CD4-positive, alpha-beta memory T cell (primary cell): ENCODE measurements around the gene ABCA13. TPM values are rescaled to one million over a fixed set of nuclear protein-coding genes. Genes with fewer than 3 reads are reported as not detected.

Source experiments
- CTCF ChIA-PET: fragments of 350-600 bp; sonication (Branson Sonifier 250); formaldehyde crosslinking; loops from one replicate; lab custom pipeline; 2021; ENCODE audit warnings: inconsistent platforms; ENCODE audit not compliant: partially characterized antibody; lab: Charles Lee
- POLR2A ChIA-PET: fragments of 350-600 bp; sonication (Branson Sonifier 250); formaldehyde crosslinking; loops from one replicate; lab custom pipeline; 2021; ENCODE audit not compliant: partially characterized antibody; lab: Charles Lee
- DNase-seq, 5 donors: peaks; one replicate each; pipeline versions ENCODE4 v3.0.0 to v3.0.0-alpha.2; 2020 to 2022; ENCODE audit warnings: mixed read lengths in 1 of 5
- H3K27ac ChIP-seq: one replicate; pipeline ENCODE4 v1.7.0; 2013; ENCODE audit warnings: low read depth, low read length
- H3K27me3 ChIP-seq: 2 replicates; pipeline ENCODE4 v1.7.0; 2013; ENCODE audit warnings: mild to moderate bottlenecking, low read length, moderate library complexity; ENCODE audit not compliant: insufficient read depth
- H3K36me3 ChIP-seq: 2 replicates; pipeline ENCODE4 v1.7.0; 2013; ENCODE audit warnings: mild to moderate bottlenecking, low read length, moderate library complexity; ENCODE audit not compliant: insufficient read depth
- H3K4me1 ChIP-seq: 2 replicates; pipeline ENCODE4 v1.7.0; 2013; ENCODE audit warnings: mild to moderate bottlenecking, low read length, moderate library complexity; ENCODE audit not compliant: insufficient read depth
- H3K4me3 ChIP-seq, 2 donors: one replicate each; pipeline ENCODE4 v1.7.0; 2013; ENCODE audit warnings: low read length in 2 of 2, mild to moderate bottlenecking in 1 of 2
- H3K9me3 ChIP-seq, 2 donors: one replicate each; pipeline ENCODE4 v1.7.0; 2013; ENCODE audit warnings: low read length in 2 of 2, control low read depth in 1 of 2; ENCODE audit not compliant: control insufficient read depth in 1 of 2
- H3K27ac Mint-ChIP-seq, 7 donors: one replicate each; pipeline ENCODE4 v1.8.0; 2020 to 2021; ENCODE audit warnings: mixed read lengths in 7 of 7, mild to moderate bottlenecking in 6 of 7, inconsistent platforms in 3 of 7, moderate library complexity in 3 of 7
- H3K27me3 Mint-ChIP-seq, 2 donors: one replicate each; pipeline ENCODE4 v1.8.0; 2020 to 2021; ENCODE audit warnings: mixed read lengths in 2 of 2
- H3K36me3 Mint-ChIP-seq, 2 donors: one replicate each; pipeline ENCODE4 v1.8.0; 2020 to 2021; ENCODE audit warnings: mixed read lengths in 2 of 2, inconsistent platforms in 1 of 2, mild to moderate bottlenecking in 1 of 2
- H3K4me1 Mint-ChIP-seq, 4 donors: one replicate each; pipeline ENCODE4 v1.8.0; 2020 to 2021; ENCODE audit warnings: mixed read lengths in 4 of 4, mild to moderate bottlenecking in 1 of 4
- H3K4me3 Mint-ChIP-seq, 8 donors: one replicate each; pipeline ENCODE4 v1.8.0; 2020 to 2021; ENCODE audit warnings: mixed read lengths in 8 of 8, mild to moderate bottlenecking in 7 of 8, moderate library complexity in 6 of 8, inconsistent platforms in 3 of 8
- H3K9me3 Mint-ChIP-seq, 8 donors: one replicate each; pipeline ENCODE4 v1.8.0; 2020 to 2021; ENCODE audit warnings: mixed read lengths in 8 of 8, mild to moderate bottlenecking in 5 of 8, inconsistent platforms in 3 of 8, moderate library complexity in 1 of 8
- intact Hi-C: fragments of 100-400 bp; cut with micrococcal nuclease; formaldehyde crosslinking; loops from one replicate; pipeline ENCODE4 v1.15.1; 2023
- polyA plus RNA-seq, 2 donors: library from polyadenylated mRNA; unstranded; fragments of 300-500 nt; fragmentation: Illumina TruSeq; gene quantifications; one replicate each; pipeline ENCODE4 v1.2.3, GENCODE V29; 2021
- total RNA-seq, 2 experiments: library from RNA; stranded (reverse); gene quantifications; one replicate each; pipeline ENCODE4 v1.2.3, GENCODE V29; 2021

ABCA13 gene
- total and polyA plus RNA-seq, 4 experiments from 2014 or later = not detected

DNA sequence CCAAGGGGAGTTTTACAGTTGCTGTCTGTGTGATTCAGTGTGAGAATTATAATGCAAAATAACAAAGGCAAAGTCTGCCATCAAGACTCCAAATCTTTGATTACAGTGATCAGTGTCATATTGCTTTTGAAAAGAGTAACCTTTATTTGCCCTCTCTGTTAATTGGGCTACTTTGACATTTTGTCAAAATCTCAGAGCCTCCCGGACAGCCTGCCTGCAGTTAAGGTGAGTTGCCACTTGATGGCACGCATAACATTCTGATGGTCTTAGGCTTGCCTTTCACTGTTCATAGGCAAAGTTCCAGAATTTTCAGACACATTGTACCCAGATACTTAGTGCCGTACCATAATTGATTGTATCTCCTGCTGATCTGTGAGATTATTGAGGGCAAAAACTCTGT, 253.5 kb downstream of the ABCA13 start:
- Histone ChIP-seq H3K4me1 (no peaks in the 10 kb centered on the region), H3K27me3 (no peaks in the 10 kb centered on the region), H3K4me3 (no peak overlapping the region), H3K9me3 (no peaks in the 10 kb centered on the region), H3K27ac (no peak overlapping the region), H3K36me3 (no peaks in the 10 kb centered on the region)
- Mint-ChIP-seq H3K4me1 (no peaks in the 10 kb centered on the region), H3K27me3 (peaks cover 0 to 2% of the 10 kb centered on the region in 2 donors), H3K9me3 (peaks cover 0 to 2% (median 0%) of the 10 kb centered on the region in 8 donors), H3K36me3 (no peaks in the 10 kb centered on the region), H3K27ac (no peak overlapping the region), H3K4me3 (no peak overlapping the region)
- ChIA-PET CTCF (no interaction called here), POLR2A (no interaction called here)
- DNase-seq = no peak
- intact Hi-C loops = no loop called here

- Histone ChIP-seq H3K36me3 (no peaks in the 10 kb centered on the region), H3K4me1 (no peaks in the 10 kb centered on the region), H3K9me3 (no peaks in the 10 kb centered on the region), H3K27me3 (no peaks in the 10 kb centered on the region), H3K27ac (no peak overlapping the region), H3K4me3 (no peak overlapping the region)
- ChIA-PET POLR2A (no interaction called here), CTCF (no interaction called here)
- H3K27me3 Mint-ChIP-seq = peaks cover 0 to 2% of the 10 kb centered on the region in 2 donors
- no peaks in the 10 kb centered on the region for H3K4me1 Mint-ChIP-seq
- H3K4me3 Mint-ChIP-seq = no peak overlapping the region
- H3K27ac Mint-ChIP-seq = no peak overlapping the region
- H3K36me3 Mint-ChIP-seq = no peaks in the 10 kb centered on the region
- peaks cover 0 to 2% (median 0%) of the 10 kb centered on the region in 8 donors for H3K9me3 Mint-ChIP-seq
- DNase-seq = no peak
- intact Hi-C loops = no loop called here
Measured at GRCh38 chr7:48426331-48426965, 255.2 kb downstream of the ABCA13 start.

DNA sequence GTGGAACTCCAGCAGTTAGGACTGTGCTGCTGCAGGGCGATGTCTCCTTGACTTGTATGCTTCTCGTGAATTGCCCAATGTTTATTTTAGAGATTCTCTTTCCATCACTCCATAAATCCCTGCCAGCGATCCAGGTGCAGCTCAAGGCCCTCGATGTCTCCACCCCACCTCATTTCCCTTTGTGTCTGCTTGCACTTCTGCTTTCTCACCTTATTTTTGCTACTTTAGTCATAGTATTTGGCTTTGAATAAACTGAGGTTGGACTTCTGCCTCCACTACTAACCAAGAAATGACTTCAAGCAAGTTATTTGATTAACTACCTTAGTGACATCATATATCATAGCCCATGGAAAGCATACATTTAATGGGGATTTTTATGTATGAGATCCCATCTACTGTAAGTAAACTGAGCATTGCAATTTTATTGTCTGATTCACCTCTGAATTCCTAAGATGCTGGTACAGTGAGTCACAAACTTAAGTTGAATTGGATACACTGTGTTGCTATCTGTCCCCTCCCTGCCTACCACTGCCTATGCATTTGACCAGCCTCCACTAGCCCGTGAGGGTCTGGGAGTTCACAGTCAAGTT, 255.8 kb downstream of the ABCA13 start:
- POLR2A ChIA-PET = no interaction called here
- H3K36me3 Mint-ChIP-seq = no peaks in the 10 kb centered on the region
- H3K4me1 ChIP-seq = no peaks in the 10 kb centered on the region
- no peak overlapping the region for H3K27ac Mint-ChIP-seq
- H3K9me3 Mint-ChIP-seq = peaks cover 0 to 2% (median 0%) of the 10 kb centered on the region in 8 donors
- H3K27ac ChIP-seq = no peak overlapping the region
- H3K27me3 ChIP-seq = no peaks in the 10 kb centered on the region
- peaks cover 0 to 2% of the 10 kb centered on the region in 2 donors for H3K27me3 Mint-ChIP-seq
- H3K36me3 ChIP-seq = no peaks in the 10 kb centered on the region
- no peaks in the 10 kb centered on the region for H3K4me1 Mint-ChIP-seq
- H3K4me3 ChIP-seq = no peak overlapping the region
- no peaks in the 10 kb centered on the region for H3K9me3 ChIP-seq
- CTCF ChIA-PET = no interaction called here
- H3K4me3 Mint-ChIP-seq = no peak overlapping the region
- intact Hi-C loops = no loop called here
- no peak for DNase-seq

DNA sequence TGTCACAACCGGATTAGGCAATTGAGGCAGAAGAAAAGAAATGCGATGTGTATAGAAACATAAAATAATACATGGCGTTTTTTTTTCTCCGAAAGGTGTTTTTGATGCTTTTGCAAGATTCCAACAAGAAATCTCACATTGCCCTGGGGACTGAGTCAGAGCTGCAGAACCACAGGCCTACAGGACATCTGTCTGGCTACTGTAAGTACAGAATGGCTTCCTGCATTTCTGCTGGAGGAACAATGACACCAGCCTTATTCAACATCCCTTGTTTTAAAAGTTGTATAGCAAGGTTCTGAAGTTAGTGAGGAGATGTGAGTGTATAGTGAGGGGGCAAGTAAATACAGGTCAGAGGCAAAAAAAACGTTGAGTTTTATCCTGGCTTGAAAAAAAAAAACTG, 256.4 kb downstream of the ABCA13 start:
- Histone ChIP-seq H3K27ac (no peak overlapping the region), H3K4me1 (no peaks in the 10 kb centered on the region), H3K9me3 (no peaks in the 10 kb centered on the region), H3K27me3 (no peaks in the 10 kb centered on the region), H3K4me3 (no peak overlapping the region), H3K36me3 (no peaks in the 10 kb centered on the region)
- no peak overlapping the region for H3K27ac Mint-ChIP-seq
- intact Hi-C loops = no loop called here
- CTCF ChIA-PET = no interaction called here
- DNase-seq = no peak
- no peak overlapping the region for H3K4me3 Mint-ChIP-seq
- POLR2A ChIA-PET = no interaction called here
- H3K4me1 Mint-ChIP-seq = no peaks in the 10 kb centered on the region
- no peaks in the 10 kb centered on the region for H3K9me3 Mint-ChIP-seq
- H3K27me3 Mint-ChIP-seq = peaks cover 0 to 2% of the 10 kb centered on the region in 2 donors
- no peaks in the 10 kb centered on the region for H3K36me3 Mint-ChIP-seq

DNA sequence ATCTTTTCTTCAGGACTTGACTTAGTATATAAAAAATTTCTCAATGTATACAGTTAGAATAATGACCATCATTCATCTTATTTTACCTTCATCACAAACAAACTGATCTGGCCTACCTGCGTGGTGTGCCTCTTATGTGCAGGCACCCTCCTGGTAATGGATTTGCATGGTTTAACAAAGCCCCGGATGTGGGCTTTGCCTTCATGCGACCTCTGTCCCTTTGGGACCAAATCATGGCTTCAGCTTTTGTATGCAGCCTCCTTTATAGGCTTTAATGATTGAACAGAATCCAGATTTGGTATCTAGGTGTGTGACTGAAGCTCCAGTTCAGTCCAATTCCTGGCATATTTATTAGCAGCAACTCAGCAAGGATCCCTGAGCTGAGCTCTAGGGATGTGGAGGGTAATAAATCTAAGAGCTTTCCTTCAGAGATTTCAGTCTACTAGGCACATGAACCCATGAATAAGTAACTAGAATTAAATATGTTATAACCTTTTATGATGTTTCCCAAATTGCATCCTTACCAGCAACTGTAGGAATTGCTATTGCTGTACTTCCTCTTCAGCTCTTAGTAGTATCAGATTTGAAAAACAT, 256.9 kb downstream of the ABCA13 start:
- H3K27ac ChIP-seq = no peak overlapping the region
- intact Hi-C loops = no loop called here
- no peaks in the 10 kb centered on the region for H3K36me3 ChIP-seq
- H3K27me3 ChIP-seq = no peaks in the 10 kb centered on the region
- no peak for DNase-seq
- no peaks in the 10 kb centered on the region for H3K9me3 ChIP-seq
- Mint-ChIP-seq H3K36me3 (no peaks in the 10 kb centered on the region), H3K27me3 (peaks cover 0 to 2% of the 10 kb centered on the region in 2 donors), H3K27ac (no peak overlapping the region), H3K4me1 (no peaks in the 10 kb centered on the region), H3K4me3 (no peak overlapping the region), H3K9me3 (no peaks in the 10 kb centered on the region)
- ChIA-PET POLR2A (no interaction called here), CTCF (no interaction called here)
- no peaks in the 10 kb centered on the region for H3K4me1 ChIP-seq
- H3K4me3 ChIP-seq = no peak overlapping the region

- intact Hi-C loops = no loop called here
- H3K4me1 ChIP-seq = no peaks in the 10 kb centered on the region
- H3K36me3 ChIP-seq = no peaks in the 10 kb centered on the region
- no peak overlapping the region for H3K27ac ChIP-seq
- CTCF ChIA-PET = no interaction called here
- Mint-ChIP-seq H3K4me3 (no peak overlapping the region), H3K27ac (no peak overlapping the region), H3K36me3 (no peaks in the 10 kb centered on the region), H3K9me3 (peaks cover 0 to 7% (median 0%) of the 10 kb centered on the region in 8 donors), H3K4me1 (no peaks in the 10 kb centered on the region), H3K27me3 (peaks cover 0 to 2% of the 10 kb centered on the region in 2 donors)
- H3K27me3 ChIP-seq = no peaks in the 10 kb centered on the region
- POLR2A ChIA-PET = no interaction called here
- no peaks in the 10 kb centered on the region for H3K9me3 ChIP-seq
- DNase-seq = no peak
- H3K4me3 ChIP-seq = no peak overlapping the region
Measured at GRCh38 chr7:48429117-48429516, 257.9 kb downstream of the ABCA13 start.

DNA sequence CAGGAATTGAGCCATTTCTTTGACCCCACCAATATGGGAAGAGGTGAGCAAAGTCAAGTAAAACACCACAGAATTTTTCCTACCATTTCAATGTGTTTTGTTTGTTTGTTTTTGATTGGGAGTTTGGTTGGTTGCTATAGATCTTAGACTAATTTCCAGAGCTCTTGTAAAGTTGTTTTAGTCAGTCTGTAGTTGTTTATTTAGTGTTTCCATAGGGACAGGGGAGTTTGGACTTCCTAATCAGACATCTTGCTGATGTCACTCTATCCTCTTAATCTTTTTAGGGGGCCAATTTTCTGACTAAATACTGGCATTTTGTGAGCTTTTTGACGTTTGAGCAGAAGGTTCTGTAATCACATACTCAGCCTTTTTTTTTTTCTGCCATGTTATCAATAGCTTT, 266.9 kb downstream of the ABCA13 start:
- no peak overlapping the region for H3K27ac Mint-ChIP-seq
- H3K36me3 Mint-ChIP-seq = no peaks in the 10 kb centered on the region
- ChIA-PET CTCF (no interaction called here), POLR2A (no interaction called here)
- intact Hi-C loops = no loop called here
- Histone ChIP-seq H3K36me3 (no peaks in the 10 kb centered on the region), H3K27ac (no peak overlapping the region), H3K4me1 (no peaks in the 10 kb centered on the region), H3K27me3 (no peaks in the 10 kb centered on the region), H3K4me3 (no peak overlapping the region), H3K9me3 (no peaks in the 10 kb centered on the region)
- no peak overlapping the region for H3K4me3 Mint-ChIP-seq
- peaks cover 0 to 8% (median 2%) of the 10 kb centered on the region in 8 donors for H3K9me3 Mint-ChIP-seq
- no peak for DNase-seq
- peaks cover 0 to 1% of the 10 kb centered on the region in 2 donors for H3K27me3 Mint-ChIP-seq
- no peaks in the 10 kb centered on the region for H3K4me1 Mint-ChIP-seq
